ENCODE results near the gene IGF1R. TPM values are rescaled to one million over a fixed set of nuclear protein-coding genes. Genes with fewer than 3 reads are reported as not detected.

Gene IGF1R
- total and polyA plus RNA-seq, 2 of the 13 experiments (the other 11 are each of a cell fraction or from before 2014, with no cell fraction given): 15.9 to 18.4 TPM

- no peak overlapping the region for H3K9ac ChIP-seq (ENCODE audit: insufficient read depth, low read depth, low read length)
- H3K4me2 ChIP-seq (ENCODE audit: low read depth, low read length): no peak overlapping the region
- TF ChIP-seq ZNF101 (CRISPR knock-in tag; IDR thresholded peaks at IDR 0.05; ENCODE audit: borderline replicate concordance, low read depth): no peak
- no peak for TF ChIP-seq ZNF639 (CRISPR knock-in tag; conservative IDR thresholded peaks at IDR 0.05)
- no peak for TF ChIP-seq SRF (IDR thresholded peaks at IDR 0.05; ENCODE audit: low read depth, low read length)
- TF ChIP-seq MNT (IDR thresholded peaks at IDR 0.05): no peak
- TF ChIP-seq SOX6 (IDR thresholded peaks at IDR 0.05): no peak
- TF ChIP-seq SOX6 (CRISPR knock-in tag; IDR thresholded peaks at IDR 0.05): peak; percentile 23; the same call in 1 of the 2 replicates
- TF ChIP-seq EP300 (IDR thresholded peaks at IDR 0.05; ENCODE audit: low read depth in 2 of 2, low read length in 2 of 2): peak in 1 of 2 experiments; percentile 21; a peak in 1 of 4 replicates
- TF ChIP-seq EP300 (CRISPR knock-in tag; IDR thresholded peaks at IDR 0.05; ENCODE audit: borderline replicate concordance): peak; percentile 29; the same call in 1 of the 2 replicates
- 0 out of 2 replicates have a peak, but pooled peaks have one; percentile 22 for TF ChIP-seq CREB1 (IDR thresholded peaks at IDR 0.05)
- TF ChIP-seq CREB1 (CRISPR knock-in tag; IDR thresholded peaks at IDR 0.05): no peak; the same call in 1 of the 2 replicates
- TF ChIP-seq FOXA3 (CRISPR knock-in tag; IDR thresholded peaks at IDR 0.05): peak; percentile 54; the same call in 1 of the 2 replicates
- no peak for TF ChIP-seq ZNF878 (CRISPR knock-in tag; IDR thresholded peaks at IDR 0.05)
- TF ChIP-seq SOX5 (CRISPR knock-in tag; IDR thresholded peaks at IDR 0.05; ENCODE audit: borderline replicate concordance): peak; percentile 71; the same call in 1 of the 2 replicates
- 0 out of 2 replicates have a peak, but pooled peaks have one; percentile 32 for TF ChIP-seq CREM (IDR thresholded peaks at IDR 0.05)
- no peak for TF ChIP-seq CREM (CRISPR knock-in tag; IDR thresholded peaks at IDR 0.05)
- no peak for TF ChIP-seq NR2F6 (IDR thresholded peaks at IDR 0.05)
- 0 out of 2 replicates have a peak, but pooled peaks have one; percentile 15 for TF ChIP-seq NR2F6 (CRISPR knock-in tag; IDR thresholded peaks at IDR 0.05)
- TF ChIP-seq SOX13 (IDR thresholded peaks at IDR 0.05): no peak
- peak in 1 of 2 experiments; percentile 77; a peak in 2 of 4 replicates for TF ChIP-seq SOX13 (CRISPR knock-in tag; conservative IDR thresholded peaks at IDR 0.05 in 1 of 2, IDR thresholded peaks at IDR 0.05 in 1 of 2)
- TF ChIP-seq DBP (CRISPR knock-in tag; IDR thresholded peaks at IDR 0.05; ENCODE audit: not compliant biosample characterization): no peak
- TF ChIP-seq IRF2 (CRISPR knock-in tag; IDR thresholded peaks at IDR 0.05): no peak
- TF ChIP-seq ZNF891 (CRISPR knock-in tag; IDR thresholded peaks at IDR 0.05): no peak
- no peak for TF ChIP-seq NR2F1 (CRISPR knock-in tag; IDR thresholded peaks at IDR 0.05)
Measured at GRCh38 chr15:98896802-98897732, 248.7 kb downstream of the IGF1R start.

More at GRCh38 chr15:98896802-98897732, 248.7 kb downstream of the IGF1R start:
- ChIA-PET POLR2A (interaction anchor here (0.8 kb wide), 1 partner anchor 834 kb away, joined by 3 read pairs; no protein-coding TSS in a partner anchor), CTCF (ENCODE audit: low intra/inter-chr PET ratio, low total read pairs) (no interaction called here)
- Histone ChIP-seq H3K4me1 (ENCODE audit: insufficient read depth, low read length) (peaks cover 29% of the 10 kb centered on the region), H3K27me3 (ENCODE audit: control insufficient read depth in 1 of 2, insufficient read depth in 2 of 2, low read length in 2 of 2) (no peaks in the 10 kb centered on the region), H3K79me2 (ENCODE audit: insufficient read depth, low read length) (peaks cover 4% of the 10 kb centered on the region), H3K4me3 (replicated peaks in 1 of 3; ENCODE audit: insufficient read depth in 1 of 3, low read depth in 2 of 3, low read length in 3 of 3) (no peak overlapping the region), H3K9me3 (ENCODE audit: low read length) (no peaks in the 10 kb centered on the region), H3K36me3 (replicated peaks in 1 of 2; ENCODE audit: control insufficient read depth in 1 of 2, insufficient read depth in 2 of 2, low read length in 2 of 2) (peaks cover 17 to 67% of the 10 kb centered on the region in 2 experiments; a peak in 4 of 5 replicates), H2AFZ (ENCODE audit: low read length) (no peak overlapping the region), H3K27ac (ENCODE audit: extremely low read length, insufficient read depth, low read length) (peak overlapping the region; percentile 43), H4K20me1 (ENCODE audit: insufficient read depth, low read length) (peaks cover 6% of the 10 kb centered on the region)
- in situ Hi-C loops (cut with HindIII; ENCODE audit: extremely low pct_ligation_motif_present, low pct_unique_long_range_greater_than_20kb): no loop called here
- ATAC-seq (peak; percentile 37), DNase-seq (ENCODE audit: low spot score) (peak; percentile 85), FAIRE-seq (peak; percentile 57)
- intact Hi-C loops (cut with micrococcal nuclease; ENCODE audit: unreplicated experiment): no loop called here
- WGBS (ENCODE audit: low lambda C conversion rate): 62% methylated on average over 12 of the region's 12 CpGs
- no TSS peak for BruUV-seq (replicated peaks)
